ENCODE measurements around the gene PLAA.
A peak's percentile ranks its signal among the peaks of the same experiment; 100 is the strongest.
"Not testable (repeated sequence)": the region's sequence is repeated elsewhere in the genome, so short reads cannot be mapped to it uniquely, and the experiment has no call there.

PLAA gene

DNA sequence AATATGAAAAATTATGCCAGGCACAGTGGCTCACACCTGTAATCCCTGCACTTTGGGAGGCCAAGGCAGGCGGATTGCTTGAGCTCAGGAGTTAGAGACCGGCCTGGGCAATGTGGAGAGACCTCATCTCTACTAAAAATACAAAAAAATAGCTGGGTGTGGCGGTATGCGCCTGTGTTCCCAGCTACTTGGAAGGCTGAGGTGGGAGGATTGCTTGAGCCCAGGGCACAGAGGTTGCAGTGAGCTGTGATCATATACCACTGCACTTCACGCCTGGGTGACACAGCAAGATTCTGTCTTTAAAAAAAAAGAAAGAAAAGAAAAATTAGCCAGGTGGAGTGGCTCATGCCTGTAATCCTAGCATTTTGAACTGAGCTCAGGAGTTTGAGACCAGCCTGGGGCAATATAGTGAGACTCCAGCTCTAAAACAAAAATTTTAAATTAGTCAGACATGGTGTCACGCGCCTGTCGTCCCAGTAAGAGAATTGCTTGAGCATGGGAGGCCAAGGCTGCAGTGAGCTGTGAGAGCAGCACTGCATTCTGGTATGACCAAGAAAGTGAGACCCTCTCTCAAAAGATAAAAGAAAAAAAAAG, 18.0 kb downstream of the PLAA start:
- no peak for DNase-seq

DNA sequence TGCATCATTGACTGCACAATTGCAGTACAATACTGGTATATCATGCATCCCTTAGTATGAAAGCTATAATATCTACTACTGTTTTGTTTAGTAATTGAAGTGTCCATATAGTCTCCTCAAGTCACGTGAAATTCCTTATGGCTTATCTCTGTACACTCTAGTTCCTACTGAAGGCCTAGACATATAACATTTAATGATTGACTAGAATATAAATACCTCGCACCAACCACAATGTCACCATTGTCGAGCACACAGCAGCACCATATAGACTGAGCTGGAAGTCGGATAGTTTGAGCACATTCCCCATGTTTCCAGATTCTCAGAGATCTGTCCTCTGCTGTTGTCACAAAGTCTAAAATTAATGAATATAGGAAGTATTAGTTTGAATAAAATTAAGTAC, 21.4 kb downstream of the PLAA start:
- DNase-seq = no peak

DNA sequence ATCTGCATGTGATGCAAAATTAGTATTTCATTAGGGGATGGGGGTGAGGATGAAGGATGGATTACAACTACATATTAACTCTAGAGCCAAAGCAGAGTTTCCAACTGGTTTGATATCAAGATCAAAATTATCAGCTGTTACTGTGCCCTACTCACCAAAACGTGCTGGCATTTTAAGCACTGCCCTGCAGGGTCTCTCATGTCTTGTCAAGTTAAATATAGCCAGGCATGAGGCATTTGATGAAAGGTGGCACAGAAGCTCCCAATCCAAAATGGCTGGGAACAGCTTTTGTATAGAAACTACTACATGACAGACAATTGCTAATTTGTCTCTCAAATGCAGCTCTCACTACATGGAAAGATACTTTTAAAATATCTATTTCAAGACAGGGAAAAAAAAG, 27.3 kb downstream of the PLAA start:
- no peak for DNase-seq

DNA sequence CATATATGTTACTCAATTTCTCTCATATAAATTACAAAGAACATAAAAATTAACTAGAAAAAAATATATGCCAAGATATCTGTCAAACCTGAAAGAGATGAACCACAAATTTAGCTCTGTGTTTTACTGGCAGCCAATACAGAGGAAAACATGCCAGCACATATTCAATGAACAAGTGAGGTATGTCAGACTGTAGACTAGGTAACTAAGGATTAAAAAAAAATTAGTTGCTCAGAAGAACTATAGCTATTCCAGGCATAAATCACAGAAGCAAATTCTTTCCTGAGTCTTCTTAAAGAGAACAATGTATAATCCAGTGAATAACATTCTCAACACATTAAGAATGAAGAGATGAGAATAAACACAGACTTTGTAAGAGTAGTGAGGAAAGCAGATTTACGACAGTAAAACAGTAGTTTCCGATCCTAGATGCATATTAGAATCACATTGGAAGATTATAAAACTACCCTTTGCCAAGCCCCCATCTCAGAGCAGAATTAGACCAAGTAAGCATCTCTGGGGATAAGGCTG, 33.8 kb downstream of the PLAA start:
- no peak for DNase-seq

DNA sequence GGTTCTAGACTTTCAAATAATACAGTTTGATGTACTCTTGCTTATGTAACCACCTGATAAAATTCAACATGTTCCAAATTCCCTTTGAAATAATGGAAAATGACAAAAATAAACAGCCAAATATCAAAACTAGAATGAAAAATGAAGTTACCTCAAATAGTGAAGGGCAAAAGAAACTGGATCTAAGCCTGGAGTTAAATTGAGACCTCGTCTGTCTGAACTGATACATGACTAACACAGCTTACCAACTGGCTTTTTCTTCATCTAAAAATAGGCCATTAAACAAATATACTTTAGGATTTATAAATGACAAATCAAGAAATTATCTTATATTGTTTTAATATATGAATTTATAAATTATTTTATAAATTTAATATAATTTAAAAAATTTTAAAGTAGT, 42.4 kb downstream of the PLAA start:
- no peak for DNase-seq

DNA sequence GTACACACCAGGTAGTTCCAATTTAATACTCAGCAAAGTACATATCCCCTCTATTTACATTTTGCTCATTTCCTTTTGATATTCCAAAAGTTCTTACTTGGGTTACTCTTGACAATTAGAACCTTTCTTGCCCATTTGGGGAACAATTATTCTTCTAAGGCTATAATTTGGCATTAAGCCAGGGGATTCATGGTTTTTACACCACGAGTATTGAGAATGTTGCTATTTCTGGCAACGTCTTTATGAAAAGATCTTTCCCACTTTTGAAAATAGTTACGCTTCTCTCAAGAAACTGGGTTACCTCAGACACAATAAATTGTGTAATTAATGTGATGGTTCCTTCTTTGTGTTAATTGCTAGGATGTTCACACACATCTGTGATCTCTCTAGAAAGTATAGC, 43.0 kb downstream of the PLAA start:
- no peak for DNase-seq

DNA sequence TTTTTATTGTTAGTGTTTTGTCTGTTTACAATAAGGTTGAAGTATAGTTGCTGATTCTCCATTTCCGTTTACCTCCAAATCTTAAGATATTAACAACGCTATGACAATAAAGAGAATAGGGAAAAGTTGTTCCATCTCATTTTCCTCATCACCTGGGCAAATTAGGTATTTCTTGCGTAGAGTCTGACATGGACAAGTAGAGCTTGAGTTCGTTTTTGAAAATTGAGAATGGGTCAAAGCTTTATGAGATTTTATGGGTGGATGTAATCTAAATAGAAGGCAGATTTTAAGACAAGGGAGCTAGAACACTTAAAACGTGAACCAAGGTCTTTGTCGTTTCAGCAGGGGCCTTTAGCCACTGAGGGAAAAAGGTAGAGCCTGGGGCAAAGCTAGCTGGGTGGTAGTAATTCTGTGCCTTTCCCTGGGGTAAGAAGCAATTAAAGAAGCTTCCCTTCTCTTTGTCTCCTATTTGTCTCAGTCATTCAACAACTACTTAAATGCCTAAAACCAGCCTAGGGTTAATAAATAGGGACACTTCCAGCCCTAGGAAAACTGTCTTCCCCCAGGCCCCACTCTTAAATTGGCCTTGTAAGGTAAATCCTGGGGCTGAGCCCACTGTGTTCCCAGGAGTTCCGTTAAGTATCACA, 53.9 kb downstream of the PLAA start:
- no peak for DNase-seq

DNA sequence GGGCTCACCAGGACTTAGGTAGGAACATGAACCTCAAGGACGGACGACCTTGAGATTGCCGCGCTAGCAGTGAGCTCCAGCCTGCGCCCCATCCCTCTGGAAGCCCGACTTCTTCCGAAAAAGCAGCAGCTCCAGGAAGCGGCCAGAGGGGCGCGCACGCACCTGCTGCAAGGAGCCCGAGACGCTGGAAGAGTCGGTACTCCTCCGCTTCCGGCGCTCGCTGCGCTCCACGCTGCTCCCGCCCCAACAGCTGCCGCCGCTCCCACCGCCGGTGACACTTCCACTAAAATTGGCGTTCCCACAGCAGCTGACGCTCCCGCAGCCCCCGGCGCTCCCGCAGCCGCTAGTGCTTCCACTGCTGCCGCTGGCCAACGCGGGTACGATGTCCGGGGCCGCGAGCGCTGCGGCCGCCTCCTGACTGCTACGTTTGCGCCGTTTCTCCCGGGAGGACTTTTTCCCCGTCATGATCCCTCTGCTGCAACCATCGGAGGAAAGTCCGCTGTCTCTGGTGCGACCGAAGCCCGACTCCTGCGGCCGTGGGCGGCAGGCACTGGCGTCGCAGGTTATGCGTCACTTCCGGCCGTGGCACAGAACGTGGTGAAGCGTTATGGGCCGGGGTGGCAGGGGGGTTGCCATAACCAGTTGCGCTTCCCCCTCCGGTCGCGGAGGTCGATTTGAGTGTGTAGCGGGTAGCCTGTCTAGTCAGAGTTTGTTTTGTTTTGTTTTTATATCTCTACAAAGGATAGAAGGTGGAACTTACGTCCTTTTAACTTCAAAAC, 54.6 kb downstream of the PLAA start, which contains the start of gene CAAP1:
CAAP1 (minus strand) TSS at position 552 of the 779 bp plus-strand sequence; CDS start at position 465, 87 bp downstream.
- peak; percentile 95 for DNase-seq

DNA sequence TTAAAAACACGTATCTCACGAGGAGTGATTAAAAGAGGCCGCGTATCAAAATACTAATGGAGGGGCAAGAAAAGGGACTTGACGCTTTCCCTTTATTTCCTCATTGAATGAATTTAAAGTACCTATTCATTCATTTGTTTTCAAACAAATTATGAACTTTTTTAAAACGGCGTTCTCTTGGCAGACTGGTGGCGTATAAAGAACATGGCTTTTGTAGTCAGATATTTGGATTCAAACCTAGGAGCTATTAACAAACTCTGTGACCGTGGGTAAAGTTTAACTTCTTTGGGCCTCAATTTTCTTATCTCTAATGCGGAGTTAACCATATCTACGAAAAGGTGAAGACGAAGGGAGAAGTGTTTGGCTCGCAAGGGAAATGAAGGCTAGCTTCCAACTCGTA, 55.3 kb downstream of the PLAA start:
- no peak for DNase-seq

DNA sequence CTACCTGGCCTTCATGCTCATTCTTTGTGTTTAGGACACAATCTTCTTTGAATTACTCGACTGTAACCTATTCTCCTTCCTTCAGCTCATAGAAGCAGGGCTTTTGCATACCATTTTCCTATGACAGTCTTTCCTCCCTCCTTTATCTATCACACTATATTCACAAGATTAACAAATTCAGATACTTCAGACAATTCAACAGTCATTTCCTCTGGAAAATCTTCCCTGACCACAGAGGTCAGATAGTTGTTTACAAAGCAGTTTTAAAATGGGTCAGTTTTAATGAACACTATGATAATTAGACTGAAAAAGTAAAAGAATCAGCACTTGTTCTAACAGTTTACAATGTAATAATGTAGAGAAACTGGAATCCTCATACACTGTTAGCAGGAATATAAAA, 58.8 kb downstream of the PLAA start:
- no peak for DNase-seq

DNA sequence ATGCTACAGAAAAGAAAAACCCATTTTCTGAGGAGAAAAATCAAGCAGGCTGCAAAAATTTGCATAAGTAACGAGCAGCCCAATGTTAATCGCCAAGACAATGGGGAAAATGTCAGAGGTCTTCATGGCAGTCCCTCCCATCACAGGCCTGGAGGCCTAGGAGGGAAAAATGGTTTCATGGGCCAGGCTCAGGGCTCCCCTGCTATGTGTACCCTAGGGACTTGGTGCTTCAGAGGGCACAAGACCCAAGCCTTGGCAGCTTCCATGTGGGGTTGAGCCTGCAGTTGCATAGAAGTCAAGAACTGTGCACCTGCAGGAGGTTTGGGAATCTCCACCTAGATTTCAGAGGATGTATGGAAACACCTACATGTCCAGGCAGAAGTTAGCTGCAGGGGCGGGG, 64.9 kb downstream of the PLAA start:
- DNase-seq = no peak

DNA sequence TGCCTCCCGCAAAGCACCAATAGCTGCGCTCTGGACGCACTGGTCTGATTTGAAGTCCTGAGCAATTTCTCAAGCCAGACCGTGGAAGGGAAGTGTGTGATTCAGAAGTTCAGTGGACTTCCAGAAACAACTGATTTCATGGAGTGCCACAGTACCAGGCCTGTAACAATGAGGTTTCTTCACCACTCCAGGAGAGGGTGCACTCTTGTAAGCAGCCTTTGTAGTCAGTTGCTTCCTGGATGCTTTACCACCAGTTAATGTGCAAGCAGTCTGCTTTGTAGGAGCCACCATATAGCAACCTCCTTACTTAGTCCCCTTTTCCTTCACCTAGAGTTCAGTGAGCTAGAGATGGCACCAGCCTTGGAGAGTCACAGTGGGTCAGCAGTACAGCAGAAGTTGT, 66.8 kb downstream of the PLAA start:
- no peak for DNase-seq

DNA sequence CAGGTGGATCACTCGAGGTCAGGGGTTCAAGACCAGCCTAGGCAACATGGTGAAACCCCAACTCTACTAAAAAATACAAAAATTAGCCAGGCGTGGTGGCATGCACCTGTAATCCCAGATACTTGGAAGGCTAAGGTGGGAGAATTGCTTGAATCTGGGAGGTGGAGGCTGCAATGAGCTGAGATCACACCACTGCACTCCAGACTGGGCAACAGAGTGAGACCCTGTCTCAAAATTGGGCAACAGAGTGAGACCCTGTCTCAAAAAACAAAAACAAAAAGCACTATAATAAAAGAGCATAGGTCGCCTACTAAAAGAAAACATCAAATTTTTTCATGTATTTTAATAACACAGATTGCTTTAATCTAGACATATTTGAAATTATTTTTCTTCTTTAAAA, 71.9 kb downstream of the PLAA start:
- not testable (repeated sequence) for DNase-seq

DNA sequence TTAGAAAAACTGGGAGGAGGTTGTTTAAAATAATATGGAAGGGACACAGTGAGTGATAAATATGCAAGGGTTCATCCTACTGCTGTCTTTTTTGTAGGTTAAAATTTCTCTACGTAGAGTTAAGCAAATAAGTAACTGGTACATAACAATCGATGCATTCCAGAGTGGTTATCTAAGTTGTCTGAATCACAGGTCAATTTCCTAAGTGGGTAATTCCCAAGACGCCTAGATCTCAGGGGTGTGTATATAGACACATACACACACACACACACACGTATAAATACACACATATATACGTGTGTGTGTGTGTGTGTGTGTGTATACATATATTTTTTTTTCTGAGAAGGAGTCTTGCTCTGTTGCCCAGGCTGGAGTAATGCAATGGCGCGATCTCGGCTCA, 76.8 kb downstream of the PLAA start:
- no peak for DNase-seq

DNA sequence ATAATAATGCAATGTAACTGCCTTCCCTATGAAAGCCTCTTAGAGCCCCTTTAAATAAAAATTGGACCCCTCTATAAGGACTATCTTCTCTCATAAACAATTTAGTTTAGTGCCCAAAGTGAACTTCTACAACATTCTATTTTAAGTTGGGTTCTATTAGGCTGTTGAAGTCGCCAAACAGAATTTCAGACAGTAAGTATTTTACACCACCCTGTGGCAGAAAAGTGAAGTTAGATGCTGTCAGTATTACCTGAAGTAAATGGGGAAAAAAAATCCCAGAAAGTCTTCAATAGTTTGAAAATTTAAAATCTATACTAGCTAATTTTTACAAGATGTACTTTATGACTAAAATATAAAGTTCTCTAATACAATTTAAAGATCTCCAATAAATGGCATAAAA, 84.0 kb downstream of the PLAA start:
- no peak for DNase-seq

DNA sequence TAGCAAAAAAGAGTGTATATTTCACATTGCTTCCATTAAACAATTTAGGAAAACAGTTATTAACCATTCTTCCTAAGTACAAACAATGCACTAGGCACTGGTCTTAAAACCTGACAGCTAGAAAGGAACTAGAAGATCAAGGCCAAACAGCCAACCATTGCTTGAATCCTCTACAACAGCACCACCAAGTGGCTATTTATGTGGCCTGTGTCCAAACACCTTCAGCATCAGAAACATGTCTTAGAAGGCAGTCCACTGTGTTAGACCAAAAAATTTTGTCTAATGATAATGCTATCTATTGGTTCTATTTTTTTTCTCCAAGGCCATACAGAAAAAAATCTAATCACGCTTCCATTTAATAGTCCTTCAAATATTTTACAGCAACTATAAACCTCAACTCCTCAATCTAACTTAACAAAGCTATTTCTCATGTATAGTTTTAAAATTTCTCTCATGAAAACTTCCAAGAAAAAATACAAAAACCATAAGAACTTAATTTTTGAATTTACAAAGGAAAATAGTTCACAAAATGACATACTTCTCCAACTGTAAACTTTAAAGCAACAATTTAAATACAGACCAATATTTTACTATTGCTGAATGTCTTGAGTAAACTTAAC, 90.5 kb downstream of the PLAA start:
- DNase-seq = no peak

Data from stimulated activated CD4-positive, alpha-beta T cell treated with anti-CD3 and anti-CD28 coated beads, Interleukin-4, amount 100 ng/mL, for 1 hour (primary cell).